Activated CD8-positive, alpha-beta memory T cell treated with anti-CD3 and anti-CD28 coated beads, Interleukin-2, amount 10 ng/mL, durations not matched to agents 7 days and 5 days (primary cell): ENCODE results near the gene SCAMP1. TPM values are rescaled to one million over a fixed set of nuclear protein-coding genes. Genes with fewer than 3 reads are reported as not detected.

Experiments used
- ATAC-seq: fragments of 150-1000 bp; cut with Tn5 transposase; one replicate; pipeline ENCODE4 v1.10.0; 2021; ENCODE audit warnings: moderate library complexity
- CTCF ChIA-PET: fragments of 350-600 bp; sonication (Branson Sonifier 250); formaldehyde crosslinking; loops from one replicate; lab custom pipeline; 2021; ENCODE audit warnings: antibody characterized with exemption; lab: Charles Lee
- DNase-seq: peaks from one replicate; pipeline ENCODE4 v3.0.0-alpha.2; 2020
- H3K27ac Mint-ChIP-seq: one replicate; pipeline ENCODE4 v1.8.0; 2021; ENCODE audit warnings: mild to moderate bottlenecking, mixed read lengths
- H3K27me3 Mint-ChIP-seq: one replicate; pipeline ENCODE4 v1.8.0; 2021; ENCODE audit warnings: mixed read lengths
- H3K36me3 Mint-ChIP-seq: one replicate; pipeline ENCODE4 v1.8.0; 2021; ENCODE audit warnings: mild to moderate bottlenecking, mixed read lengths
- H3K4me1 Mint-ChIP-seq: one replicate; pipeline ENCODE4 v1.8.0; 2021; ENCODE audit warnings: mixed read lengths
- H3K4me3 Mint-ChIP-seq: one replicate; pipeline ENCODE4 v1.8.0; 2021; ENCODE audit warnings: mild to moderate bottlenecking, moderate library complexity, mixed read lengths
- H3K9me3 Mint-ChIP-seq: one replicate; pipeline ENCODE4 v1.8.0; 2022; ENCODE audit warnings: low read depth, mixed read lengths
- total RNA-seq, 2 experiments: library from RNA; stranded (reverse); gene quantifications; one replicate each; pipeline ENCODE4 v1.2.3, GENCODE V29; 2021

Gene SCAMP1
- total RNA-seq, 2 experiments from 2014 or later: 15.1 to 17.4 TPM

- Mint-ChIP-seq H3K4me1 (no peaks in the 10 kb centered on the region), H3K36me3 (no peaks in the 10 kb centered on the region), H3K4me3 (no peak overlapping the region), H3K27ac (no peak overlapping the region), H3K9me3 (no peaks in the 10 kb centered on the region), H3K27me3 (peaks cover 31% of the 10 kb centered on the region)
- no peak for ATAC-seq
- CTCF ChIA-PET: no interaction called here
- DNase-seq: no peak
Observed at GRCh38 chr5:78496373-78496772, 136.0 kb downstream of the SCAMP1 start.

DNA sequence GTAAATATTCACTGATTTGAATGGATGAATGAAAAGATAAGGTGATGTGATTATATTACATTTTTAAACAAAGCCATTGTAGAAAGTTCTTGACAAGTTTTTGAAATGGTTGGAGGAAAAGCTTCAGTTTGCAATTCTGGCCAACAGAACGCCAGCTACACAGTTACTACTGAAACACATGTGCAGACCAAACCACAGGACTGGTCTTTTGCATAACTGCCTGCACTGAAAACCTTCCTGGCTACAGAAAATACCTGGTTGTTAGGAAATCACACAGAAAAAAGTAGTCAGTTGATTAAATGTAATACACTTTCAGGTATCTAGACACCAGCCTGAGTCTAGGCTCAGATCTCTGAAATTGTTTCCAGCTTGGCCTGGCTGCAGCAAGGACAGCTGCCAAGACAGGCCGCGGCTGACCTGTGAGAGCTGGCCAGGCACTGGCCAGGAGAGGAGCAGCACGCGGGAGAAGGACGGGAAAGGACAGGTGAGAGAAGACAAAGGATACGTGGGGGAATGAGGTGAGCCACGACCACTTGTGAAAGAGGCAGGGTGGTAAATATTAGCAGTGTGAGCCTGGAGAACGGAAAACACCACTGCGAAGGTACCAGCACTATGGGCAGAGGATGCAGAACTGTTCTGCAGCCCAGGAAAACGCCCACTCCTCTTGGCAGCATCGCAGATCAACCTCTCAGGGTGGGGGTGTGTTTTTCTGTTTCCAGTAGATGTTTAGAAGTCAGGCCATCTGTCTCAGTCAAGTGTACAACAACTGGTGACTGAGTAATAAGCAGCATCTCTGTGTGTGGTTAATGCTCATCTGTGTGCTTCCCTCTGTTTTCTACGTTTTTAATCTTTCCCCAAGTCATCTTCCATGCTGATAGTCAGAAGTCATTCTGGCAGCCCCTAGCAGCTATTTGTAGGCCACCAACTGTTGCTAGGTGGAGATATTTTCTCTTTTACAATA is 137.4 kb downstream of the SCAMP1 start:
- H3K4me3 Mint-ChIP-seq: no peak overlapping the region
- no peak overlapping the region for H3K27ac Mint-ChIP-seq
- H3K9me3 Mint-ChIP-seq: no peaks in the 10 kb centered on the region
- H3K36me3 Mint-ChIP-seq: no peaks in the 10 kb centered on the region
- CTCF ChIA-PET: no interaction called here
- ATAC-seq: no peak
- no peaks in the 10 kb centered on the region for H3K4me1 Mint-ChIP-seq
- no peak for DNase-seq
- peaks cover 46% of the 10 kb centered on the region for H3K27me3 Mint-ChIP-seq

- Mint-ChIP-seq H3K36me3 (no peaks in the 10 kb centered on the region), H3K27ac (no peak overlapping the region), H3K9me3 (no peaks in the 10 kb centered on the region), H3K27me3 (peaks cover 54% of the 10 kb centered on the region), H3K4me3 (no peak overlapping the region), H3K4me1 (no peaks in the 10 kb centered on the region)
- DNase-seq: no peak
- CTCF ChIA-PET: no interaction called here
- no peak for ATAC-seq
Observed at GRCh38 chr5:78499485-78499884, 139.1 kb downstream of the SCAMP1 start.

DNA sequence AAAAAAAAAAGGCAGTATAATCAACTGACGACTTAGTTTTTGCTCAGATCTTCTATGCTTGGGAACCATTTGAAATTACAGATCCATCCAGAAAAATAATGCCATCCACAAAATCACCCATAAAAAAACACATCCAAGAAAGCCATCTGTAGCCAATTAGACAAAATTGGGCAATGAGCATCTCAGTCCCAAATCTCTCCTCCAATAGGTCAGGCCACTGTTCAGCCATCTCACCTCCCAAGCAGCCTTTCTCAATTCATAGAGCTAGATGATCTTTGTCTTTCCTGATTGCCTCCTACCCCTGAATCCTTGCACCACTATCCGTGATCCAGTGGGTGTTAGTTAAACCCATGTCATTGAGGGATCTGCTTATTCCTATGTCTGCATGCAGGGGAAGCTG is 139.6 kb downstream of the SCAMP1 start:
- H3K27me3 Mint-ChIP-seq: peaks cover 54% of the 10 kb centered on the region
- H3K9me3 Mint-ChIP-seq: no peaks in the 10 kb centered on the region

GRCh38 chr5:78500871-78501270 is 140.5 kb downstream of the SCAMP1 start:
- H3K27me3 Mint-ChIP-seq: peaks cover 57% of the 10 kb centered on the region
- no peaks in the 10 kb centered on the region for H3K36me3 Mint-ChIP-seq
- no peaks in the 10 kb centered on the region for H3K4me1 Mint-ChIP-seq
- H3K27ac Mint-ChIP-seq: no peak overlapping the region
- DNase-seq (no peak), ATAC-seq (no peak)
- no peaks in the 10 kb centered on the region for H3K9me3 Mint-ChIP-seq
- CTCF ChIA-PET: no interaction called here
- H3K4me3 Mint-ChIP-seq: no peak overlapping the region

More for the DNA sequence above, 139.6 kb downstream of the SCAMP1 start:
- DNase-seq (no peak), ATAC-seq (no peak)
- Mint-ChIP-seq H3K36me3 (no peaks in the 10 kb centered on the region), H3K4me1 (no peaks in the 10 kb centered on the region), H3K27ac (no peak overlapping the region), H3K4me3 (no peak overlapping the region)
- CTCF ChIA-PET: no interaction called here

GRCh38 chr5:78501411-78502352 is 141.3 kb downstream of the SCAMP1 start:
- peaks cover 63% of the 10 kb centered on the region for H3K27me3 Mint-ChIP-seq
- H3K4me3 Mint-ChIP-seq: no peak overlapping the region
- no peak overlapping the region for H3K27ac Mint-ChIP-seq
- H3K36me3 Mint-ChIP-seq: no peaks in the 10 kb centered on the region
- H3K9me3 Mint-ChIP-seq: no peaks in the 10 kb centered on the region
- CTCF ChIA-PET: no interaction called here
- ATAC-seq: no peak
- no peaks in the 10 kb centered on the region for H3K4me1 Mint-ChIP-seq
- DNase-seq: no peak

- Mint-ChIP-seq H3K36me3 (no peaks in the 10 kb centered on the region), H3K27ac (no peak overlapping the region), H3K9me3 (no peaks in the 10 kb centered on the region), H3K4me1 (peaks cover 3% of the 10 kb centered on the region), H3K27me3 (peaks cover 76% of the 10 kb centered on the region), H3K4me3 (no peak overlapping the region)
- ATAC-seq: no peak
- CTCF ChIA-PET: no interaction called here
- no peak for DNase-seq
Observed at GRCh38 chr5:78503958-78504653, 143.7 kb downstream of the SCAMP1 start.

GRCh38 chr5:78504704-78505677 is 144.6 kb downstream of the SCAMP1 start:
- H3K36me3 Mint-ChIP-seq: no peaks in the 10 kb centered on the region
- peaks cover 76% of the 10 kb centered on the region for H3K27me3 Mint-ChIP-seq
- H3K4me3 Mint-ChIP-seq: no peak overlapping the region
- DNase-seq (no peak), ATAC-seq (no peak)
- H3K27ac Mint-ChIP-seq: no peak overlapping the region
- H3K9me3 Mint-ChIP-seq: no peaks in the 10 kb centered on the region
- CTCF ChIA-PET: no interaction called here
- H3K4me1 Mint-ChIP-seq: peaks cover 10% of the 10 kb centered on the region

- no peak overlapping the region for H3K4me3 Mint-ChIP-seq
- CTCF ChIA-PET: no interaction called here
- DNase-seq: no peak
- H3K4me1 Mint-ChIP-seq: peaks cover 14% of the 10 kb centered on the region
- no peak overlapping the region for H3K27ac Mint-ChIP-seq
- H3K36me3 Mint-ChIP-seq: no peaks in the 10 kb centered on the region
- no peaks in the 10 kb centered on the region for H3K9me3 Mint-ChIP-seq
- no peak for ATAC-seq
- H3K27me3 Mint-ChIP-seq: peaks cover 74% of the 10 kb centered on the region
Observed at GRCh38 chr5:78505860-78506259, 145.4 kb downstream of the SCAMP1 start.

DNA sequence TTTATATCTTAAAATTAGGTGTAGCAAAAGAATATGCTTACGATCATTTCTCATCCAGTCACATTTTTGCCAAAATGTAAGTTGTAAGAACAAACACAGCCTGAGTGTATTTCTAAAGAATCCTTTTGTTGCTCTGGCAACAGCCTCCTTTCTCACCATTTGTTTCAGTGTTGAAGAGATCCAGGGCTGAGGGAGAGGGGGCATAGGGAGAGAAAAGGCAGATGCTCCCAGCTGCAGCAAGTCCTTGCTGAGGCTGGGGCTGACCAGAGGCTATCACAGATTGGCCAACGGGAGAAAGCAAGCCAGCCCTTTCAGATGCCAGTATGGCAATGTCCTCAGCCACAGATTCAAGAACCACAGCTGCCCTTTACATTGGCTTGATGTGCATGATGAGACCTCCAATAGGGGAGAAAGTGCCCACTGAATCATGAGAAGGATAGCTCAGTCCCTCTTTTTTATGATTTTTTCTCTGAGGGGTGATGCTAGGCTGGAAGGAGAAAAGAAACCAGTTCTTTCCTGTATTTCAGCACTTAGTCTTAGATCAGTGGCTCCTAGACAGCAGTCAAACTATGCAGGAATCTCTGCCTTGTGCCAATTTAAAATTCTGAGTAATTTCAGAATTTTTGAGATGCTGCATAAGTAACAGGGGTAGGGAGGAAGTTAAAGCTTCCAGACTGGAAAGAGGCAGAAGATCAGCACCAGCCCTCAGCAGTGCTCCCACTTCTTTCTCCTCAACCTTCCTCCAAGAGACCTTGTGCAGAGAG is 146.0 kb downstream of the SCAMP1 start:
- peaks cover 75% of the 10 kb centered on the region for H3K27me3 Mint-ChIP-seq
- H3K27ac Mint-ChIP-seq: no peak overlapping the region
- CTCF ChIA-PET: no interaction called here
- H3K36me3 Mint-ChIP-seq: no peaks in the 10 kb centered on the region
- no peak for DNase-seq
- no peak for ATAC-seq
- H3K4me3 Mint-ChIP-seq: no peak overlapping the region
- H3K4me1 Mint-ChIP-seq: peaks cover 14% of the 10 kb centered on the region
- H3K9me3 Mint-ChIP-seq: no peaks in the 10 kb centered on the region

DNA sequence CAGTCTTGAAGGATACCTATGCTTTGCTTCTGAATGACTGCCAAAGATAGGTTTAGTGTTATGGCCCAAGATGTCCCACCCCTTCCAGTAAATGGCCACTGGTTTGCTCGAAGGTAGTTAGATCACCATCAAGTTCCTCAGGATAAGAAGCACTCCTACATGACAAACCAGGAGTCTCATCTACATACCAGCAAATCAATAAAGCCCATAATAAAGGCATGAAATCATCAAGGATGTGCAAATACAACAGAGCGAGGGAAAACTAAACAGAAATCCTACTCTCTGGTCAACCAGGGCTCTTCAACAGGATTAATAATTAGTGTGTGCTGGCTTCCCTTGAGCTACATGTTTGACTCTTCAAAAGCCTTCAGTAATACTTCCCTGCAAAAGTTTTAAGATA is 147.1 kb downstream of the SCAMP1 start:
- H3K4me1 Mint-ChIP-seq: peaks cover 14% of the 10 kb centered on the region
- H3K27ac Mint-ChIP-seq: no peak overlapping the region
- peaks cover 70% of the 10 kb centered on the region for H3K27me3 Mint-ChIP-seq
- DNase-seq: no peak
- no peaks in the 10 kb centered on the region for H3K36me3 Mint-ChIP-seq
- H3K9me3 Mint-ChIP-seq: no peaks in the 10 kb centered on the region
- CTCF ChIA-PET: no interaction called here
- no peak for ATAC-seq
- H3K4me3 Mint-ChIP-seq: no peak overlapping the region
